ENCODE measurements around the gene NFE2L3. TPM values are rescaled to one million over a fixed set of nuclear protein-coding genes. Genes with fewer than 3 reads are reported as not detected.

The NFE2L3 gene
- total and polyA plus RNA-seq, 2 donors (not counting 3 experiments of a cell fraction or from before 2014, with no cell fraction given), result 29.6 to 40.2 TPM

GRCh38 chr7:26198781-26199169 lies 46.8 kb downstream of the NFE2L3 start:
- DNase-seq (ENCODE audit: low read depth, low spot score), result no peak
- Histone ChIP-seq H3K4me1 (ENCODE audit: control insufficient read depth, extremely low read depth, insufficient read depth, low read length) (peaks cover 39% of the 10 kb centered on the region), H3K27ac (ENCODE audit: insufficient read depth, low read depth, low read length) (peak overlapping the region; percentile 97), H3K9me3 (replicated peaks; ENCODE audit: control insufficient read depth, insufficient read depth, low read length) (no peaks in the 10 kb centered on the region), H3K9me1 (replicated peaks; ENCODE audit: control insufficient read depth, extremely low read depth, insufficient read depth, low read length) (no peaks in the 10 kb centered on the region), H3K27me3 (ENCODE audit: control insufficient read depth in 2 of 2, insufficient read depth in 2 of 2, low read length in 2 of 2) (no peaks in the 10 kb centered on the region), H3K4me2 (ENCODE audit: insufficient read depth, low read length) (peak overlapping the region; percentile 90), H2AFZ (ENCODE audit: low read depth, low read length) (no peak overlapping the region), H3K36me3 (ENCODE audit: control insufficient read depth in 2 of 2, extremely low read depth in 1 of 2, insufficient read depth in 2 of 2, low read length in 2 of 2) (peaks cover 10 to 30% of the 10 kb centered on the region in 2 experiments), H3K9ac (replicated peaks; ENCODE audit: extremely low read depth, insufficient read depth, low read length) (peak overlapping the region; percentile 100), H3K4me3 (replicated peaks in 1 of 3; ENCODE audit: insufficient read depth in 1 of 3, low read depth in 1 of 3, low read length in 3 of 3) (peak overlapping the region; percentile 98 to 100 (median 98)), H3K79me2 (ENCODE audit: control insufficient read depth, insufficient read depth, low read length) (peaks cover 89% of the 10 kb centered on the region), H4K20me1 (replicated peaks; ENCODE audit: control insufficient read depth, extremely low read depth, insufficient read depth, low read length) (peaks cover 35% of the 10 kb centered on the region)
- TF ChIP-seq MAX (IDR thresholded peaks at IDR 0.05; ENCODE audit: insufficient read depth, insufficient read length) (no peak), POLR2A (IDR thresholded peaks at IDR 0.05; ENCODE audit: low read depth, low read length) (peak; percentile 19)
- POLR2A ChIA-PET, result interaction anchor here (0.6 to 3.5 kb wide), 4 partner anchors 9 to 48 kb away, joined by 3 to 15 read pairs (median 4); no protein-coding TSS in a partner anchor
- dilution Hi-C loops (cut with MboI; ENCODE audit: extremely low pct_ligation_motif_present, low sequenced_read_pairs) (loop anchor here (25.0 kb wide), 1 partner anchor 964 kb away; the partner anchor contains the start of genes HOXA10, HOXA3, HOXA7 and HOXA9), intact Hi-C loops (cut with micrococcal nuclease) (loop anchor here (1.0 to 2.0 kb wide), 4 partner anchors 107 to 469 kb away; no protein-coding TSS in a partner anchor)
- CTCF ChIA-PET, result interaction anchor here (0.8 to 4.4 kb wide), 16 partner anchors 10 to 960 kb away, joined by 3 to 98 read pairs (median 6); partner anchors contain the start of gene NFE2L3
- BruUV-seq (replicated peaks), result no TSS peak
- FAIRE-seq, result no peak

GRCh38 chr7:26199301-26200037 lies 47.5 kb downstream of the NFE2L3 start:
- Histone ChIP-seq H3K4me3 (replicated peaks in 1 of 3; ENCODE audit: insufficient read depth in 1 of 3, low read depth in 1 of 3, low read length in 3 of 3) (peak overlapping the region; percentile 98 to 100 (median 98)), H3K4me1 (ENCODE audit: control insufficient read depth, extremely low read depth, insufficient read depth, low read length) (peaks cover 40% of the 10 kb centered on the region), H2AFZ (ENCODE audit: low read depth, low read length) (no peak overlapping the region), H3K36me3 (ENCODE audit: control insufficient read depth in 2 of 2, extremely low read depth in 1 of 2, insufficient read depth in 2 of 2, low read length in 2 of 2) (peaks cover 5 to 28% of the 10 kb centered on the region in 2 experiments), H3K4me2 (ENCODE audit: insufficient read depth, low read length) (peak overlapping the region; percentile 90), H3K9ac (replicated peaks; ENCODE audit: extremely low read depth, insufficient read depth, low read length) (peak overlapping the region; percentile 100), H3K27ac (ENCODE audit: insufficient read depth, low read depth, low read length) (peak overlapping the region; percentile 97), H3K9me3 (replicated peaks; ENCODE audit: control insufficient read depth, insufficient read depth, low read length) (no peaks in the 10 kb centered on the region), H3K9me1 (replicated peaks; ENCODE audit: control insufficient read depth, extremely low read depth, insufficient read depth, low read length) (no peaks in the 10 kb centered on the region), H3K27me3 (ENCODE audit: control insufficient read depth in 2 of 2, insufficient read depth in 2 of 2, low read length in 2 of 2) (no peaks in the 10 kb centered on the region), H4K20me1 (replicated peaks; ENCODE audit: control insufficient read depth, extremely low read depth, insufficient read depth, low read length) (peaks cover 42% of the 10 kb centered on the region), H3K79me2 (ENCODE audit: control insufficient read depth, insufficient read depth, low read length) (peaks cover 89% of the 10 kb centered on the region)
- TF ChIP-seq JUN (IDR thresholded peaks at IDR 0.05; ENCODE audit: borderline replicate concordance, insufficient read depth, insufficient read length, low read depth), result no peak
- no peak for TF ChIP-seq GATA2 (IDR thresholded peaks at IDR 0.05; ENCODE audit: insufficient read depth, insufficient read length, low read depth, low read length)
- no peak for DNase-seq (ENCODE audit: low read depth, low spot score)
- BruUV-seq (replicated peaks), result no TSS peak
- CTCF ChIA-PET, result interaction anchor here (0.6 to 4.4 kb wide), 14 partner anchors 11 to 468 kb away, joined by 3 to 98 read pairs (median 6); partner anchors contain the start of gene NFE2L3
- FAIRE-seq, result no peak
- POLR2A ChIA-PET, result interaction anchor here (0.7 to 1.2 kb wide), 13 partner anchors 8 to 977 kb away, joined by 3 to 10 read pairs (median 4); partner anchors contain the start of genes HOXA7 and NFE2L3
- intact Hi-C loops (cut with micrococcal nuclease) (loop anchor here (1.0 to 10.0 kb wide), 11 partner anchors 45 to 1408 kb away; partner anchors contain the start of gene SKAP2), dilution Hi-C loops (cut with MboI; ENCODE audit: extremely low pct_ligation_motif_present, low sequenced_read_pairs) (loop anchor here (25.0 kb wide), 1 partner anchor 963 kb away; the partner anchor contains the start of genes HOXA10, HOXA3, HOXA7 and HOXA9)

All from endothelial cell of umbilical vein (primary cell).